Activated CD8-positive, alpha-beta memory T cell treated with anti-CD3 and anti-CD28 coated beads, Interleukin-2, amount 50 U/mL, for 48 hours (primary cell): ENCODE measurements around the gene ASB17.
"Not testable (repeated sequence)": the region's sequence is repeated elsewhere in the genome, so short reads cannot be mapped to it uniquely, and the experiment has no call there.

ENCODE experiments used
- DNase-seq: peaks from one replicate; pipeline ENCODE4 v3.0.0-alpha.2; 2020

Gene ASB17

GRCh38 chr1:75932304-75932703 lies at the start of gene ASB17:
ASB17 (minus strand) TSS chr1:75932404; CDS start chr1:75932291, 113 bp downstream.
- no peak for DNase-seq

GRCh38 chr1:75980972-75981897 lies 49.0 kb upstream of the ASB17 start:
- DNase-seq, result no peak

- DNase-seq, result no peak
Measured at GRCh38 chr1:75970631-75971030, 38.4 kb upstream of the ASB17 start.

GRCh38 chr1:75969550-75969949 lies 37.3 kb upstream of the ASB17 start:
- no peak for DNase-seq

- DNase-seq, result no peak
Measured at GRCh38 chr1:75967719-75968118, 35.5 kb upstream of the ASB17 start.

- no peak for DNase-seq
Measured at GRCh38 chr1:75964760-75965408, 32.7 kb upstream of the ASB17 start.

GRCh38 chr1:75964110-75964759 lies 32.0 kb upstream of the ASB17 start:
- DNase-seq, result not testable (repeated sequence)

- DNase-seq, result no peak
Measured at GRCh38 chr1:75954586-75954985, 22.4 kb upstream of the ASB17 start.

- no peak for DNase-seq
Measured at GRCh38 chr1:75953461-75953860, 21.3 kb upstream of the ASB17 start.

GRCh38 chr1:75952016-75952415 lies 19.8 kb upstream of the ASB17 start:
- DNase-seq, result no peak

- DNase-seq, result no peak
Measured at GRCh38 chr1:75950176-75950575, 18.0 kb upstream of the ASB17 start.

GRCh38 chr1:75943037-75943436 lies 10.8 kb upstream of the ASB17 start:
- DNase-seq, result not testable (repeated sequence)

- DNase-seq, result no peak
Measured at GRCh38 chr1:75937034-75937433, 4.8 kb upstream of the ASB17 start.

- no peak for DNase-seq
Measured at GRCh38 chr1:75922698-75923097, 9.5 kb downstream of the ASB17 start.

- DNase-seq, result no peak
Measured at GRCh38 chr1:75916834-75917233, 15.4 kb downstream of the ASB17 start.

GRCh38 chr1:75908717-75909152 lies 23.5 kb downstream of the ASB17 start:
- no peak for DNase-seq

GRCh38 chr1:75901371-75901770 lies 30.8 kb downstream of the ASB17 start:
- DNase-seq, result no peak

- no peak for DNase-seq
Measured at GRCh38 chr1:75884437-75884836, 47.8 kb downstream of the ASB17 start.

GRCh38 chr1:75879985-75880384 lies 52.2 kb downstream of the ASB17 start:
- DNase-seq, result no peak

- DNase-seq, result no peak
Measured at GRCh38 chr1:75870951-75871350, 61.3 kb downstream of the ASB17 start.
